ENCODE results near the gene TBC1D22A.

DNA sequence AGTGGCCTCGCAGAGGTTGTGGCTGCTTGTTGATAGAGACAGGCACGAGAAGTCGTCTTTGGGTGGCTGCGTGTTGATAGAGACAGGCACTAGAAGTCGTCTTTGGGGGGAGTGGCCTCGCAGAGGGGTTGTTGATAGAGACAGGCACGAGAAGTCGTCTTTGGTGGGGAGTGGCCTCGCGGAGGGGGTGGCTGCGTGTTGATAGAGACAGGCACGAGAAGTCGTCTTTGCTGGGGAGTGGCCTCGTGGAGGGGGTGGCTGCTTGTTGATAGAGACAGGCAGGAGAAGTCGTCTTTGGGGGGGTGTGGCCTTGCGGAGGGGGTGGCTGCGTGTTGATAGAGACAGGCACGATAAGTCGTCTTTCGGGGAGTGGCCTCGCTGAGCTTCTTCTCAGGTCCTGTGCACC is 328.8 kb downstream of the TBC1D22A start:
- TF ChIP-seq, protein P1, sequence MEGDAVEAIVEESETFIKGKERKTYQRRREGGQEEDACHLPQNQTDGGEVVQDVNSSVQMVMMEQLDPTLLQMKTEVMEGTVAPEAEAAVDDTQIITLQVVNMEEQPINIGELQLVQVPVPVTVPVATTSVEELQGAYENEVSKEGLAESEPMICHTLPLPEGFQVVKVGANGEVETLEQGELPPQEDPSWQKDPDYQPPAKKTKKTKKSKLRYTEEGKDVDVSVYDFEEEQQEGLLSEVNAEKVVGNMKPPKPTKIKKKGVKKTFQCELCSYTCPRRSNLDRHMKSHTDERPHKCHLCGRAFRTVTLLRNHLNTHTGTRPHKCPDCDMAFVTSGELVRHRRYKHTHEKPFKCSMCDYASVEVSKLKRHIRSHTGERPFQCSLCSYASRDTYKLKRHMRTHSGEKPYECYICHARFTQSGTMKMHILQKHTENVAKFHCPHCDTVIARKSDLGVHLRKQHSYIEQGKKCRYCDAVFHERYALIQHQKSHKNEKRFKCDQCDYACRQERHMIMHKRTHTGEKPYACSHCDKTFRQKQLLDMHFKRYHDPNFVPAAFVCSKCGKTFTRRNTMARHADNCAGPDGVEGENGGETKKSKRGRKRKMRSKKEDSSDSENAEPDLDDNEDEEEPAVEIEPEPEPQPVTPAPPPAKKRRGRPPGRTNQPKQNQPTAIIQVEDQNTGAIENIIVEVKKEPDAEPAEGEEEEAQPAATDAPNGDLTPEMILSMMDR (IDR thresholded peaks at IDR 0.05) = no peak
- TF ChIP-seq EP300 (IDR thresholded peaks at IDR 0.05) = no peak
- no peak for TF ChIP-seq POLR2A (IDR thresholded peaks at IDR 0.05)

Data from ovary (tissue), 3 donors.